Stomach (tissue), 9 donors: ENCODE measurements around the gene HIF1A. TPM values are rescaled to one million over a fixed set of nuclear protein-coding genes. Genes with fewer than 3 reads are reported as not detected.

ENCODE experiments used
- DNase-seq, 2 donors: peaks; one replicate each; pipeline versions ENCODE4 v3.0.0 to v3.0.0-alpha.2; 2013 to 2019
- H3K27ac ChIP-seq, 5 donors: fragments of 200-600 bp in 4 of 5; sonication (generic) in 4 of 5; one replicate each; pipeline ENCODE4 v1.5.1; 2013 to 2019; ENCODE audit warnings: mild to moderate bottlenecking in 1 of 5, moderate library complexity in 1 of 5
- H3K27me3 ChIP-seq, 3 donors: fragments of 200-600 bp; sonication (generic); one replicate each; pipeline ENCODE4 v1.5.1; 2017 to 2019; ENCODE audit warnings: mixed run types in 1 of 3
- H3K36me3 ChIP-seq, 4 donors: fragments of 200-600 bp; sonication (generic); 1 replicate in 3 of 4; 2 replicates in 1 of 4; pipeline ENCODE4 v1.5.1; 2016 to 2019
- H3K4me1 ChIP-seq, 4 donors: fragments of 200-600 bp; sonication (generic); one replicate each; pipeline ENCODE4 v1.5.1; 2016 to 2019
- H3K4me3 ChIP-seq, 4 donors: fragments of 200-600 bp; sonication (generic) in 3 of 4; one replicate each; pipeline ENCODE4 v1.5.1; 2016 to 2019; ENCODE audit warnings: mild to moderate bottlenecking in 1 of 4
- H3K9me3 ChIP-seq, 4 donors: fragments of 200-600 bp; sonication (generic); one replicate each; pipeline ENCODE4 v1.5.1; 2016 to 2019
- CTCF ChIP-seq, 7 experiments: fragments of 450-650 bp in 4 of 7; fragments of 200-600 bp in 3 of 7; sonication (generic) in 3 of 7; IDR thresholded peaks; one replicate each; pipeline ENCODE4 v1.5.1; 2016 to 2019; ENCODE audit warnings: antibody characterized with exemption in 7 of 7, control low read depth in 2 of 7, mild to moderate bottlenecking in 1 of 7
- EP300 ChIP-seq: sonication (generic); formaldehyde crosslinking; IDR thresholded peaks from one replicate; pipeline ENCODE4 v1.6.1; 2017; ENCODE audit warnings: antibody characterized with exemption
- POLR2A ChIP-seq, 4 donors: fragments of 450-650 bp; IDR thresholded peaks; one replicate each; pipeline ENCODE4 v1.6.1; 2016; ENCODE audit warnings: antibody characterized with exemption in 4 of 4, control low read depth in 2 of 4, mild to moderate bottlenecking in 1 of 4, moderate library complexity in 1 of 4
- POLR2AphosphoS5 ChIP-seq, 3 donors: sonication (generic); formaldehyde crosslinking; IDR thresholded peaks; one replicate each; pipeline ENCODE4 v1.6.1; 2016; ENCODE audit warnings: antibody characterized with exemption in 3 of 3
- whole genome bisulfite sequencing, 5 donors: extraction: QIAGEN DNeasy Blood & Tissue Kit in 3 of 5; methylation state at CpG; one replicate each; pipeline versions ENCODE4 v1.1.5 to v1.1.7; 2013 to 2018; 5-methylcytosine and 5-hydroxymethylcytosine counted together
- intact Hi-C: fragments of 100-400 bp; cut with DNase I; formaldehyde crosslinking; loops from one replicate; pipeline ENCODE4 v1.15.1; 2023; ENCODE audit warnings: low total_unique reads
- polyA plus RNA-seq, 3 donors: library from polyadenylated mRNA; stranded (reverse); fragments of 200-250 nt; gene quantifications; one replicate each; pipeline ENCODE4 v1.2.3, GENCODE V29; 2013
- total RNA-seq, 5 donors: library from RNA; depleted of rRNA; stranded (reverse); fragments of >200 nt; gene quantifications; one replicate each; pipeline versions ENCODE4 v1.1.0 to v1.2.3, GENCODE V29; 2014 to 2016
- donor health status: healthy with polysubstance abuse.
- donor health status: Bipolar disorder and iron deficiency.
- donor health status: healthy.

The HIF1A gene
- total and polyA plus RNA-seq, 8 donors, result 26.4 to 192 (median 77.8) TPM

DNA sequence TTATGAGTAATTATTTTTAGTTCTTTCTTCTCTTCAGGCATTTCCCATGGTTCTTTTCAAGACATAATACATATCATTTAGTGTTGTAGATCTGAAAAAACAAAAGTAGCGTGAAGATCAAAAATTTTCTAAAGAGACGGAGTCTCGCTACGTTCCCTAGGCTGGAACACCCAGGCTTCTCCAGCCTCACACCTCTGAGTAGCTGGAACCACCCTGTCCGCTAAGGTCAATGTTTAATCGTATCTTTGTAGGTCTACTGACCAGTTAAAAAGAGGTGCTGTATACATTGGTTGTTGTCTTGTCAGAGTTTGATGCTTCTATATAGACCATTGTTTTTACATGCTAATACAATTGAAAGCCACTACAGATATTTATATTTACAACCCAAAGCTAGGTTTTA, 1.3 kb upstream of the HIF1A start:
- peaks cover 4 to 31% (median 17%) of the 10 kb centered on the region in 4 donors for H3K4me1 ChIP-seq
- 89 to 95% (median 93%) methylated on average over 6 of the region's 6 CpGs for WGBS, 5 donors
- no peaks in the 10 kb centered on the region for H3K27me3 ChIP-seq
- intact Hi-C loops, result no loop called here
- no peaks in the 10 kb centered on the region for H3K9me3 ChIP-seq
- H3K4me3 ChIP-seq, result no peak overlapping the region
- TF ChIP-seq CTCF (IDR thresholded peaks at IDR 0.05) (no peak), POLR2AphosphoS5 (IDR thresholded peaks at IDR 0.05) (no peak), POLR2A (IDR thresholded peaks at IDR 0.05) (no peak), EP300 (no peak)
- no peaks in the 10 kb centered on the region for H3K36me3 ChIP-seq
- no peak for DNase-seq
- H3K27ac ChIP-seq, result no peak overlapping the region

DNA sequence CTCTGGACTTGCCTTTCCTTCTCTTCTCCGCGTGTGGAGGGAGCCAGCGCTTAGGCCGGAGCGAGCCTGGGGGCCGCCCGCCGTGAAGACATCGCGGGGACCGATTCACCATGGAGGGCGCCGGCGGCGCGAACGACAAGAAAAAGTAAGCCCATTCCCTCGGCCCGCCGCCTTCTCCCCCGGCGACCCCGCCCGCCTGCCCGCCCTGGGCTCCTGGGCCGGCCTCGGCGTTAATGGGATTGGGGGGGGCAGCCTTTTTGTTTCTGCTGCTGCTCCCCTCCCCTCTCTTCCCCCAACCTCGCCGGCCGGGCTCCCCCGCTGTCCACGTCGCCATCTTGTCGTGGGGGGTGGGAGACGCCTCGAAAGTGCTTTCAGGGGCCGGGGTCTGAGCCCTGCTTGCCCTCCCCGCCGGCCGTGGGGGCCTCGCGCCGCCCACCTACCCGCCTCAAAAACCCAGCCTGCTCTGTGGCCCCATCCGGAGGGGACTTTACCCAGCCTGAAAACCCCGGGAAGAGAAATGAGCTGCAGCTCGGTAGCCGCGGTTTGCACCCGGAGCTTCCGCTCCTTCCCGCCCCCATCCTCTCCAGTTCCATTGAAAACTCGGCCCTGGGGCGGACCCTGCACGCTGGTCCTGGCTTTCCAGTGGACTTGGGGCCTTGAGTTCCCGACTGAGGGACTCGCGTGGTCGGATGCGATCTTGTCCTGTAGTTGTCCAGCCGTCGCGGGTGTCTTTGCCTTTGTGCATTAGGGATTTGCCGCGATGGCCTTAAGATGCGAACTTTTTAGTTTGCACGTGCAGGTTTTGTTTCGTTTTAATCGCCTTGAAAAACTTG, 598 bp downstream of the HIF1A start:
- peak overlapping the region; percentile 81 to 96 (median 86) for H3K4me3 ChIP-seq
- DNase-seq, result peak; percentile 53 to 85
- peaks cover 9 to 48% (median 26%) of the 10 kb centered on the region in 4 donors for H3K4me1 ChIP-seq
- no peaks in the 10 kb centered on the region for H3K27me3 ChIP-seq
- H3K9me3 ChIP-seq, result no peaks in the 10 kb centered on the region
- H3K27ac ChIP-seq, result peak overlapping the region; percentile 93 to 99 (median 97)
- no peaks in the 10 kb centered on the region for H3K36me3 ChIP-seq
- TF ChIP-seq POLR2AphosphoS5 (IDR thresholded peaks at IDR 0.05) (peak in 1 of 3 donors; percentile 51), POLR2A (IDR thresholded peaks at IDR 0.05) (no peak), EP300 (no peak)
- WGBS, 5 donors, result 0 to 1% (median 0%) methylated on average over 45 to 70 of the region's 70 CpGs
- intact Hi-C loops, result no loop called here

DNA sequence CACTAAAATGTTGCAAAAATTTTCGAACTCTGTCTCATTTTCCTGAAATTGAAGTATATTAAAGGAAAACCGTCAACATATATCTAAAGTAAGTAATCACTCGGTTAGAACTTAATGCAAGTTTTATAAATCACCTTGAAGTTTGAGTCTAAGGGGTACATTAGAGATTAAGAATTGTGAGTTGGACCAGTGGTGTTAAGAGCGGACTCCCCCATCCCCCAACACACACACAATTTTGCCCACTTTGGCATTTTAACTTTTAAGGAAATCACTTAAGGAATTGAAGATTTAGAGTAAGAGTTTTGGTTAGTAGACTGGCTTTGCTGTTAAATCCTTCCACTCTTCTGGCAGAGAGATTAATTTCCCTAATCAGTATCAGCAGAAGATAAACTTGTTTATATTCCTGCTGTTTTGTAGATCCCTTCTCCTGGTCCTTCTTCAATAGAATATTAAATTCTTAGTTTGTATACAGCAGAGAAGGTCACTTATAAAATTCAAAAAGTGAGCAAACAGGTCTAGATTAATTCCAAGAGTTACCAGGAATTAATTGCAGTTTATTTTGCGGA, 1.5 kb downstream of the HIF1A start:
- H3K27me3 ChIP-seq, result no peaks in the 10 kb centered on the region
- peak in 1 of 2 donors; percentile 20 for DNase-seq
- TF ChIP-seq POLR2AphosphoS5 (IDR thresholded peaks at IDR 0.05) (no peak), POLR2A (IDR thresholded peaks at IDR 0.05) (no peak), EP300 (no peak), CTCF (IDR thresholded peaks at IDR 0.05) (no peak)
- peak overlapping the region in 4 of 5 donors; percentile 93 to 99 (median 98) for H3K27ac ChIP-seq
- no peaks in the 10 kb centered on the region for H3K9me3 ChIP-seq
- H3K4me1 ChIP-seq, result peaks cover 9 to 54% (median 30%) of the 10 kb centered on the region in 4 donors
- intact Hi-C loops, result no loop called here
- peak overlapping the region; percentile 81 to 96 (median 86) for H3K4me3 ChIP-seq
- WGBS, 5 donors, result 2 to 15% (median 7%) methylated on average over 5 of the region's 5 CpGs
- no peaks in the 10 kb centered on the region for H3K36me3 ChIP-seq

DNA sequence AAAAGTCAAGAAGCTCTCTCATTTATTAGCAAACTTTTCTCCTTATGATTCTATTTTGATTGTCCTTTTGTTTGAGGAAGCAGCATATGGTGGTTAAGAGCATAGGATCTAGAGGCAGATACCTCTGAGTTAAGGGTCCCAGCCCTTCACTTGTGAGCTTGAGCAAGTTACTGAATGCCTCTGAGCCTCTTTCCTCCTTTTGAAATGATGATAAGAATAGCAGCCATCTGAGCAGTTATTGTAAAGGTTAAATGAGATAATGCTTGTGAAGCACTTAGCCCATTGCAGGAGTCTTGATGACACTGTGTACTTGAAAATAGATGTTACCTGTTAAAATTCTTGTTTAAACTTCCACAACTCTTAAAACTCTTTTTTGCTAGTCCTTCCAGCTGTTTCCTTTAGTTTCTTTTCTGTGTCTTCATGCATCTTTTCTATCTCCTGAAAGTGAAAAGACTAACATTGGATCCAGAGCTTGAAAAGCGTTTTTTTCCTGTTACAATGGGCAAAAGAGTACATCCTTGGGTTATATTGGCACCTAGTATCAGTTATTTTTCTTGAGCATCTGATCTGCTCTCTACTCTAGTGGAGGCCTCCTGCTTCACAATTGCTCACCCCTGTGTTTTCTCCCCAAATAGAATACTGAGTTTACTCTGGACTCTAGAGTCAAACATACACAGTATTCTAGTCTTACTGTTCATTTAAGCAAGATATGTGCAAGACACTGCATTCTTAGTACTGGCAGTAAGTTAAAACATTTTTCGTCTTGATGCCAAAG, 3.1 kb downstream of the HIF1A start:
- intact Hi-C loops, result no loop called here
- 37 to 53% (median 48%) methylated on average over 2 of the region's 2 CpGs for WGBS, 5 donors

More for the DNA sequence above, 3.1 kb downstream of the HIF1A start:
- no peaks in the 10 kb centered on the region for H3K9me3 ChIP-seq
- H3K27me3 ChIP-seq, result no peaks in the 10 kb centered on the region
- peak overlapping the region; percentile 3 to 90 (median 82) for H3K4me3 ChIP-seq
- peak overlapping the region in 4 of 5 donors; percentile 93 to 99 (median 98) for H3K27ac ChIP-seq
- peak in 1 of 2 donors; percentile 6 for DNase-seq
- H3K36me3 ChIP-seq, result no peaks in the 10 kb centered on the region
- TF ChIP-seq POLR2AphosphoS5 (IDR thresholded peaks at IDR 0.05), result no peak
- TF ChIP-seq CTCF (IDR thresholded peaks at IDR 0.05), result no peak
- TF ChIP-seq POLR2A (IDR thresholded peaks at IDR 0.05), result no peak
- no peak for TF ChIP-seq EP300
- peaks cover 9 to 67% (median 38%) of the 10 kb centered on the region in 4 donors for H3K4me1 ChIP-seq
